ENCODE measurements around the gene TECPR2.

GRCh38 chr14:102424923-102425322, 62.2 kb downstream of the TECPR2 start:
- TF ChIP-seq POLR2A (IDR thresholded peaks at IDR 0.05; ENCODE audit: low read length): no peak
- no peak for TF ChIP-seq GATA1 (IDR thresholded peaks at IDR 0.05; ENCODE audit: low read depth, low read length)

All from erythroblast (primary cell).